Keratinocyte (primary cell): Measurements from ENCODE around the gene ERBB4. TPM values are rescaled to one million over a fixed set of nuclear protein-coding genes. Genes with fewer than 3 reads are reported as not detected.

Source experiments
- DNase-seq: peaks from one replicate; pipeline ENCODE4 v3.0.0-alpha.2; 2011; ENCODE audit warnings: low read depth, missing footprints, low spot score
- FAIRE-seq: peaks from 2 replicates; lab custom pipeline; 2011; peaks lifted over from hg19 to GRCh38; lab: Jason Lieb, UNC
- H2AFZ ChIP-seq: 2 replicates; pipeline ENCODE4 v1.6.0; 2012; ENCODE audit warnings: low read length, control low read depth, inconsistent platforms; ENCODE audit not compliant: control insufficient read depth
- H3K27ac ChIP-seq: 2 replicates; pipeline ENCODE4 v1.5.1; 2011; ENCODE audit warnings: low read length; ENCODE audit not compliant: control insufficient read depth, insufficient read depth
- H3K27me3 ChIP-seq: 3 replicates; pipeline ENCODE4 v1.6.0; 2011; ENCODE audit warnings: low read length; ENCODE audit not compliant: control insufficient read depth, insufficient read depth; ENCODE audit errors: extremely low read depth
- H3K36me3 ChIP-seq, 2 experiments: 2 replicates in 1 of 2; 3 replicates in 1 of 2; pipeline ENCODE4 v1.5.1; 2011; ENCODE audit warnings: low read length in 2 of 2, mild to moderate bottlenecking in 1 of 2; ENCODE audit not compliant: control insufficient read depth in 2 of 2, insufficient read depth in 2 of 2; ENCODE audit errors: extremely low read depth in 1 of 2
- H3K4me1 ChIP-seq: 3 replicates; pipeline ENCODE4 v1.5.1; 2011; ENCODE audit warnings: low read length; ENCODE audit not compliant: control insufficient read depth, insufficient read depth; ENCODE audit errors: extremely low read depth
- H3K4me2 ChIP-seq: 3 replicates; pipeline ENCODE4 v1.6.0; 2011; ENCODE audit warnings: low read depth, low read length; ENCODE audit not compliant: control insufficient read depth, insufficient read depth; ENCODE audit errors: extremely low read depth
- H3K4me3 ChIP-seq, 3 experiments: fragments of 200-600 bp in 1 of 3; sonication (generic) in 1 of 3; 2 replicates in 2 of 3; 3 replicates in 1 of 3; pipeline ENCODE4 v1.5.1; 2011 to 2016; ENCODE audit warnings: low read length in 3 of 3, mild to moderate bottlenecking in 3 of 3, control low read depth in 2 of 3, inconsistent platforms in 1 of 3, low read depth in 1 of 3, mixed read lengths in 1 of 3, mixed run types in 1 of 3, moderate library complexity in 1 of 3; ENCODE audit not compliant: control insufficient read depth in 2 of 3, insufficient read depth in 2 of 3; ENCODE audit errors: extremely low read depth in 1 of 3
- H3K79me2 ChIP-seq: 2 replicates; pipeline ENCODE4 v1.6.0; 2012; ENCODE audit warnings: low read length; ENCODE audit not compliant: control insufficient read depth, insufficient read depth
- H3K9ac ChIP-seq: 3 replicates; pipeline ENCODE4 v1.6.0; 2011; ENCODE audit warnings: low read length; ENCODE audit not compliant: control insufficient read depth, insufficient read depth; ENCODE audit errors: extremely low read depth
- H3K9me1 ChIP-seq: 3 replicates; pipeline ENCODE4 v1.6.0; 2011; ENCODE audit warnings: low read length; ENCODE audit not compliant: control insufficient read depth, insufficient read depth; ENCODE audit errors: extremely low read depth
- H3K9me3 ChIP-seq: 2 replicates; pipeline ENCODE4 v1.5.1; 2012; ENCODE audit warnings: low read depth, low read length; ENCODE audit not compliant: control insufficient read depth
- H4K20me1 ChIP-seq: 3 replicates; pipeline ENCODE4 v1.6.0; 2011; ENCODE audit warnings: low read length; ENCODE audit not compliant: control insufficient read depth, insufficient read depth; ENCODE audit errors: extremely low read depth
- CTCF ChIP-seq, 3 experiments: IDR thresholded peaks in 1 of 3; conservative IDR thresholded peaks in 1 of 3; optimal IDR thresholded peaks in 1 of 3; 2 replicates in 2 of 3; 3 replicates in 1 of 3; pipeline versions ENCODE3 to v1.5.1; 2011; ENCODE audit warnings: low read length in 3 of 3, mild to moderate bottlenecking in 3 of 3, moderate library complexity in 2 of 3, control low read depth in 1 of 3, inconsistent platforms in 1 of 3; ENCODE audit not compliant: insufficient read depth in 2 of 3; ENCODE audit errors: extremely low read depth in 1 of 3
- EZH2 ChIP-seq: IDR thresholded peaks from one replicate; pipeline ENCODE4 v1.6.1; 2012; ENCODE audit warnings: inconsistent platforms, mild to moderate bottlenecking, low read length, moderate library complexity
- dilution Hi-C: fragments of 300-500 bp; cut with MboI; formaldehyde crosslinking; loops from one replicate; pipeline ENCODE4 v1.7.0; 2020; ENCODE audit warnings: low sequenced_read_pairs; ENCODE audit not compliant: extremely low pct_ligation_motif_present
- polyA plus RNA-seq, 5 experiments: library from polyadenylated mRNA; depleted of rRNA in 3 of 5; stranded (reverse) in 3 of 5; stranded (forward) in 1 of 5; unstranded in 1 of 5; fragments of >200 nt; gene quantifications; 1 replicate in 1 of 5; 2 replicates in 3 of 5; 3 replicates in 1 of 5; pipeline versions ENCODE4 v1.2.1 to v1.2.3, GENCODE V29; 2011 to 2012; ENCODE audit warnings: missing spikeins in 2 of 5, low read depth in 1 of 5, low replicate concordance in 1 of 5

ERBB4 gene
- polyA plus RNA-seq, 1 donor (not counting 4 experiments of a cell fraction or from before 2014, with no cell fraction given): 0.01 TPM

GRCh38 chr2:211829725-211830124 lies 708.9 kb downstream of the ERBB4 start:
- TF ChIP-seq EZH2 (no peak), CTCF (optimal IDR thresholded peaks at IDR 0.05 in 1 of 3, IDR thresholded peaks at IDR 0.05 in 1 of 3, conservative IDR thresholded peaks at IDR 0.05 in 1 of 3; ENCODE audit: extremely low read depth in 1 of 3, insufficient read depth in 2 of 3, low read length in 3 of 3) (no peak)
- Histone ChIP-seq H4K20me1 (no peaks in the 10 kb centered on the region), H3K27me3 (no peaks in the 10 kb centered on the region), H3K9ac (no peak overlapping the region), H3K4me1 (no peaks in the 10 kb centered on the region), H3K79me2 (no peaks in the 10 kb centered on the region), H3K9me3 (no peaks in the 10 kb centered on the region), H3K27ac (no peak overlapping the region), H3K36me3 (no peaks in the 10 kb centered on the region), H3K9me1 (no peaks in the 10 kb centered on the region), H2AFZ (no peak overlapping the region), H3K4me3 (no peak overlapping the region), H3K4me2 (no peak overlapping the region)
- FAIRE-seq (no peak), DNase-seq (no peak)
- dilution Hi-C loops: no loop called here

- H3K27me3 ChIP-seq: no peaks in the 10 kb centered on the region
- DNase-seq: no peak
- H3K9ac ChIP-seq: no peak overlapping the region
- FAIRE-seq: no peak
- no peaks in the 10 kb centered on the region for H3K79me2 ChIP-seq
- H3K4me3 ChIP-seq: no peak overlapping the region
- H2AFZ ChIP-seq: peak overlapping the region; percentile 9
- H4K20me1 ChIP-seq: no peaks in the 10 kb centered on the region
- H3K4me1 ChIP-seq: no peaks in the 10 kb centered on the region
- no peak overlapping the region for H3K4me2 ChIP-seq
- no peaks in the 10 kb centered on the region for H3K9me1 ChIP-seq
- no peaks in the 10 kb centered on the region for H3K9me3 ChIP-seq
- no peak for TF ChIP-seq CTCF (optimal IDR thresholded peaks at IDR 0.05 in 1 of 3, IDR thresholded peaks at IDR 0.05 in 1 of 3, conservative IDR thresholded peaks at IDR 0.05 in 1 of 3; ENCODE audit: extremely low read depth in 1 of 3, insufficient read depth in 2 of 3, low read length in 3 of 3)
- TF ChIP-seq EZH2: no peak
- dilution Hi-C loops: no loop called here
- H3K36me3 ChIP-seq: no peaks in the 10 kb centered on the region
- H3K27ac ChIP-seq: no peak overlapping the region
These were observed 714.6 kb downstream of the ERBB4 start for GRCh38 chr2:211823886-211824479.
